HepG2 (cell line): ENCODE results near the gene MRPL20. TPM values are rescaled to one million over a fixed set of nuclear protein-coding genes. Genes with fewer than 3 reads are reported as not detected.

Experiments used
- ATAC-seq: fragments of 200-7000 bp; cut with Tn5 transposase; 3 replicates; pipeline ENCODE4 v1.9.1; 2020; ENCODE audit warnings: mild to moderate bottlenecking, moderate library complexity
- BruUV-seq: library from RNA; stranded (reverse); fragments of 400-500 nt; replicated peaks from 2 replicates; lab custom pipeline; 2021; lab: Mats Ljungman, UMichigan
- CTCF ChIA-PET: fragments of 300-600 bp; formaldehyde crosslinking; extraction: SDS; loops from one replicate; lab custom pipeline; 2021; ENCODE audit warnings: low total read pairs, inconsistent platforms, low intra/inter-chr PET ratio; lab: Yijun Ruan, JAX
- POLR2A ChIA-PET: fragments of 350-600 bp; sonication (Branson Sonifier 250); formaldehyde crosslinking; loops from one replicate; lab custom pipeline; 2020; ENCODE audit warnings: antibody characterized with exemption, inconsistent platforms; lab: Yijun Ruan, JAX
- DNase-seq: peaks from one replicate; pipeline ENCODE4 v3.0.0-alpha.2; 2015; ENCODE audit warnings: low spot score
- FAIRE-seq: peaks from 3 replicates; lab custom pipeline; 2011; peaks lifted over from hg19 to GRCh38; lab: Jason Lieb, UNC
- H2AFZ ChIP-seq: one replicate; pipeline ENCODE4 v1.6.1; 2011; ENCODE audit warnings: low read length, inconsistent platforms
- H3K27ac ChIP-seq: fragments of 300-600 bp; 3 replicates; pipeline ENCODE4 v1.8.0; 2011; ENCODE audit warnings: mixed run types, mild to moderate bottlenecking, mixed read lengths, low read length, inconsistent platforms; ENCODE audit not compliant: insufficient read depth; ENCODE audit errors: extremely low read length
- H3K27me3 ChIP-seq, 2 experiments: fragments of 200-600 bp in 1 of 2; 2 replicates in 1 of 2; 3 replicates in 1 of 2; pipeline versions ENCODE4 v1.6.0 to v1.8.0; 2011; ENCODE audit warnings: low read length in 2 of 2, mild to moderate bottlenecking in 2 of 2, moderate library complexity in 2 of 2, inconsistent platforms in 1 of 2; ENCODE audit not compliant: insufficient read depth in 2 of 2, control insufficient read depth in 1 of 2
- H3K36me3 ChIP-seq, 2 experiments: fragments of 200-600 bp in 1 of 2; replicated peaks in 1 of 2; 2 replicates in 1 of 2; 3 replicates in 1 of 2; pipeline versions ENCODE4 v1.5.1 to v1.8.0; 2011; ENCODE audit warnings: low read length in 2 of 2, inconsistent platforms in 1 of 2; ENCODE audit not compliant: insufficient read depth in 2 of 2, control insufficient read depth in 1 of 2
- H3K4me1 ChIP-seq: 2 replicates; pipeline ENCODE4 v1.5.1; 2012; ENCODE audit warnings: low read length, inconsistent platforms; ENCODE audit not compliant: insufficient read depth
- H3K4me2 ChIP-seq: 2 replicates; pipeline ENCODE4 v1.6.0; 2011; ENCODE audit warnings: low read depth, low read length, inconsistent platforms
- H3K4me3 ChIP-seq, 3 experiments: fragments of 200-600 bp in 1 of 3; sonication (generic), shearing (Covaris generic) in 1 of 3; replicated peaks in 1 of 3; 2 replicates each; pipeline ENCODE4 v1.5.1; 2011 to 2016; ENCODE audit warnings: low read length in 3 of 3, inconsistent platforms in 2 of 3, low read depth in 2 of 3, mild to moderate bottlenecking in 2 of 3, control low read depth in 1 of 3, mixed read lengths in 1 of 3; ENCODE audit not compliant: insufficient read depth in 1 of 3
- H3K79me2 ChIP-seq: one replicate; pipeline ENCODE4 v1.6.1; 2011; ENCODE audit warnings: low read length, inconsistent platforms; ENCODE audit not compliant: insufficient read depth
- H3K9ac ChIP-seq: 2 replicates; pipeline ENCODE4 v1.6.0; 2011; ENCODE audit warnings: mild to moderate bottlenecking, low read depth, low read length, inconsistent platforms; ENCODE audit not compliant: insufficient read depth
- H3K9me3 ChIP-seq: 2 replicates; pipeline ENCODE4 v1.5.1; 2012; ENCODE audit warnings: mild to moderate bottlenecking, low read length
- H4K20me1 ChIP-seq: 2 replicates; pipeline ENCODE4 v1.6.0; 2011; ENCODE audit warnings: inconsistent platforms, mild to moderate bottlenecking, low read length, moderate library complexity; ENCODE audit not compliant: insufficient read depth
- CEBPG ChIP-seq: IDR thresholded peaks from 2 replicates; pipeline ENCODE4 v1.6.1; 2016
- GZF1 ChIP-seq: sonication (generic); formaldehyde crosslinking; IDR thresholded peaks from 2 replicates; pipeline ENCODE4 v1.5.1; 2020; ENCODE audit warnings: mild to moderate bottlenecking, missing genetic modification reagents
- HDAC1 ChIP-seq: sonication (generic); formaldehyde crosslinking; IDR thresholded peaks from 2 replicates; pipeline ENCODE4 v1.5.1; 2020; ENCODE audit warnings: mild to moderate bottlenecking, missing genetic modification reagents
- HNRNPL ChIP-seq: fragments of 200-400 bp; formaldehyde crosslinking; IDR thresholded peaks from 2 replicates; pipeline ENCODE4 v1.6.1; 2017; ENCODE audit warnings: mild to moderate bottlenecking, low read depth, low read length
- HOXA5 ChIP-seq: sonication (generic); formaldehyde crosslinking; IDR thresholded peaks from 2 replicates; pipeline ENCODE4 v1.4.0; 2020; ENCODE audit warnings: missing genetic modification reagents
- KAT2B ChIP-seq: fragments of 150-350 bp; IDR thresholded peaks from 2 replicates; pipeline ENCODE4 v1.6.1; 2014; ENCODE audit warnings: low read depth, low read length, borderline replicate concordance
- KDM2A ChIP-seq: sonication (generic); formaldehyde crosslinking; IDR thresholded peaks from 2 replicates; pipeline ENCODE4 v1.4.0; 2020; ENCODE audit warnings: low read depth, missing genetic modification reagents, borderline replicate concordance
- KDM6A ChIP-seq: IDR thresholded peaks from 2 replicates; pipeline ENCODE4 v1.6.1; 2016; ENCODE audit warnings: low read depth
- MED1 ChIP-seq: sonication (generic); formaldehyde crosslinking; IDR thresholded peaks from 2 replicates; pipeline ENCODE4 v1.4.0; 2020; ENCODE audit warnings: missing genetic modification reagents
- MTA3 ChIP-seq: sonication (generic); formaldehyde crosslinking; IDR thresholded peaks from 2 replicates; pipeline ENCODE4 v1.4.0; 2020; ENCODE audit warnings: missing genetic modification reagents
- MTF2 ChIP-seq: sonication (generic); formaldehyde crosslinking; IDR thresholded peaks from 2 replicates; pipeline ENCODE4 v1.5.0; 2020; ENCODE audit warnings: missing genetic modification reagents, borderline replicate concordance
- MXI1 ChIP-seq: IDR thresholded peaks from 3 replicates; pipeline ENCODE4 v1.6.1; 2012; ENCODE audit warnings: low read depth, low read length, inconsistent platforms, borderline replicate concordance
- NFKB2 ChIP-seq: sonication (generic); formaldehyde crosslinking; IDR thresholded peaks from 2 replicates; pipeline ENCODE4 v1.4.0; 2020; ENCODE audit warnings: missing genetic modification reagents, borderline replicate concordance
- PCBP1 ChIP-seq: fragments of 200-400 bp; formaldehyde crosslinking; IDR thresholded peaks from 2 replicates; pipeline ENCODE4 v1.6.1; 2017; ENCODE audit warnings: mild to moderate bottlenecking, low read depth, low read length, borderline replicate concordance
- SAP130 ChIP-seq: IDR thresholded peaks from 2 replicates; pipeline ENCODE4 v1.6.1; 2016; ENCODE audit warnings: low read depth
- SMARCE1 ChIP-seq: fragments of 450-650 bp; IDR thresholded peaks from 2 replicates; pipeline ENCODE4 v1.6.1; 2017; ENCODE audit warnings: borderline replicate concordance
- SRSF9 ChIP-seq: fragments of 200-400 bp; formaldehyde crosslinking; IDR thresholded peaks from 2 replicates; pipeline ENCODE4 v1.6.1; 2018; ENCODE audit warnings: borderline replicate concordance, mild to moderate bottlenecking, low read depth, low read length; ENCODE audit not compliant: insufficient read depth, poor library complexity, severe bottlenecking
- WIZ ChIP-seq: sonication (generic); formaldehyde crosslinking; IDR thresholded peaks from 2 replicates; pipeline ENCODE4 v1.5.1; 2020; ENCODE audit warnings: mild to moderate bottlenecking, missing genetic modification reagents
- ZBTB1 ChIP-seq: sonication (generic); formaldehyde crosslinking; IDR thresholded peaks from 2 replicates; pipeline ENCODE4 v1.4.0; 2020; ENCODE audit warnings: missing genetic modification reagents, borderline replicate concordance
- ZBTB46 ChIP-seq: sonication (generic); formaldehyde crosslinking; IDR thresholded peaks from 2 replicates; pipeline ENCODE4 v1.4.0; 2020; ENCODE audit warnings: mild to moderate bottlenecking, missing genetic modification reagents, borderline replicate concordance
- ZBTB8A ChIP-seq: sonication (generic); formaldehyde crosslinking; IDR thresholded peaks from 2 replicates; pipeline ENCODE4 v1.4.0; 2020; ENCODE audit warnings: mild to moderate bottlenecking, low read depth, missing genetic modification reagents, borderline replicate concordance
- ZFP1 ChIP-seq: IDR thresholded peaks from 2 replicates; pipeline ENCODE4 v1.6.1; 2016
- ZFX ChIP-seq: sonication (generic); formaldehyde crosslinking; IDR thresholded peaks from 2 replicates; pipeline ENCODE4 v1.4.0; 2020; ENCODE audit warnings: mild to moderate bottlenecking, low read depth, missing genetic modification reagents, moderate library complexity
- ZNF607 ChIP-seq: sonication (generic); formaldehyde crosslinking; IDR thresholded peaks from 2 replicates; pipeline ENCODE4 v1.5.1; 2020; ENCODE audit warnings: missing genetic modification reagents, mild to moderate bottlenecking, borderline replicate concordance
- ZNF616 ChIP-seq: sonication (generic); formaldehyde crosslinking; IDR thresholded peaks from 2 replicates; pipeline ENCODE4 v1.5.0; 2020; ENCODE audit warnings: low read depth, mild to moderate bottlenecking, missing genetic modification reagents
- ZNF724P ChIP-seq: sonication (generic); formaldehyde crosslinking; IDR thresholded peaks from 2 replicates; pipeline ENCODE4 v1.8.0; 2022; ENCODE audit warnings: missing genetic modification reagents, borderline replicate concordance
- WGBS: methylation state at CpG from one replicate; pipeline ENCODE4 v1.1.6; 2017; ENCODE audit warnings: low lambda C conversion rate; 5-methylcytosine and 5-hydroxymethylcytosine counted together
- in situ Hi-C: cut with HindIII; loops from 2 replicates; pipeline ENCODE4 v1.10.0; 2017; ENCODE audit warnings: low pct_unique_long_range_greater_than_20kb; ENCODE audit not compliant: extremely low pct_ligation_motif_present
- intact Hi-C: fragments of 100-400 bp; cut with micrococcal nuclease; formaldehyde crosslinking; loops from one replicate; pipeline ENCODE4 v1.10.0; 2022; ENCODE audit not compliant: unreplicated experiment
- polyA plus RNA-seq, 8 experiments: library from polyadenylated mRNA; depleted of rRNA in 3 of 8; stranded (reverse) in 7 of 8; unstranded in 1 of 8; fragments of >200 nt; fragmentation: Illumina TruSeq in 4 of 8; extraction: Trizol in 4 of 8; gene quantifications; 2 replicates each; pipeline versions ENCODE4 v1.2.1 to v1.2.3, GENCODE V29; 2011 to 2016; ENCODE audit warnings: low read depth in 4 of 8, missing spikeins in 1 of 8, mixed read lengths in 1 of 8; ENCODE audit not compliant: insufficient read depth in 1 of 8
- total RNA-seq, 5 experiments: library from RNA; depleted of rRNA; stranded (reverse); fragments of >200 nt; fragmentation: Illumina TruSeq; extraction: Trizol; gene quantifications; 2 replicates each; pipeline ENCODE4 v1.2.3, GENCODE V29; 2016; ENCODE audit warnings: low read depth in 1 of 5

MRPL20 gene
- total and polyA plus RNA-seq, 2 of the 13 experiments (the other 11 are each of a cell fraction or from before 2014, with no cell fraction given): 59.2 to 127 TPM

GRCh38 chr1:1435911-1436629 is 29.0 kb upstream of the MRPL20 start:
- Histone ChIP-seq H3K4me1 (peaks cover 58% of the 10 kb centered on the region), H3K4me3 (peak overlapping the region; percentile 72 to 88 (median 84)), H3K9ac (peak overlapping the region; percentile 74), H3K36me3 (peaks cover 0 to 2% of the 10 kb centered on the region in 2 experiments; a peak in 1 of 5 replicates), H3K9me3 (no peaks in the 10 kb centered on the region), H2AFZ (no peak overlapping the region), H4K20me1 (no peaks in the 10 kb centered on the region), H3K27ac (peak overlapping the region; percentile 20), H3K79me2 (peaks cover 31% of the 10 kb centered on the region), H3K27me3 (no peaks in the 10 kb centered on the region), H3K4me2 (peak overlapping the region; percentile 94)
- in situ Hi-C loops: loop anchor here (5.0 kb wide), 1 partner anchor 34 kb away; no protein-coding TSS in a partner anchor
- BruUV-seq: no TSS peak
- intact Hi-C loops: no loop called here
- ATAC-seq (no peak), FAIRE-seq (no peak), DNase-seq (no peak)
- POLR2A ChIA-PET: interaction anchor here (3.5 to 11.0 kb wide), 3 partner anchors 10 to 32 kb away, joined by 20 to 355 read pairs (median 35); partner anchors contain the start of genes ANKRD65, CCNL2 and MRPL20
- CTCF ChIA-PET: no interaction called here
- 0% methylated on average over 4 of the region's 40 CpGs for WGBS
- no peak for TF ChIP-seq MTA3 (CRISPR knock-in tag)
- no peak for TF ChIP-seq PCBP1
- TF ChIP-seq ZFP1 (CRISPR knock-in tag): no peak
- peak; percentile 30; the same call in 1 of the 2 replicates for TF ChIP-seq KDM2A
- no peak for TF ChIP-seq HOXA5 (CRISPR knock-in tag)
- TF ChIP-seq SAP130: peak; percentile 33; the same call in 1 of the 2 replicates
- no peak for TF ChIP-seq KAT2B
- no peak for TF ChIP-seq ZBTB46 (CRISPR knock-in tag)
- TF ChIP-seq SMARCE1: no peak
- TF ChIP-seq HNRNPL: peak; percentile 70
- TF ChIP-seq MED1: no peak
- no peak for TF ChIP-seq CEBPG (CRISPR knock-in tag)
- TF ChIP-seq ZNF724P (CRISPR knock-in tag): no peak
- TF ChIP-seq KDM6A (CRISPR knock-in tag): no peak
- peak; percentile 28; the same call in 1 of the 2 replicates for TF ChIP-seq HDAC1 (CRISPR knock-in tag)
- TF ChIP-seq NFKB2 (CRISPR knock-in tag): no peak
- TF ChIP-seq WIZ: no peak
- no peak for TF ChIP-seq ZNF616 (CRISPR knock-in tag)
- 0 out of 3 replicates have a peak, but pooled peaks have one; percentile 8 for TF ChIP-seq MXI1
- TF ChIP-seq MTF2 (CRISPR knock-in tag): no peak
- TF ChIP-seq ZNF607 (CRISPR knock-in tag): no peak
- TF ChIP-seq ZBTB1 (CRISPR knock-in tag): no peak
- TF ChIP-seq ZBTB8A (CRISPR knock-in tag): no peak
- TF ChIP-seq GZF1 (CRISPR knock-in tag): 0 out of 2 replicates have a peak, but pooled peaks have one; percentile 62
- no peak for TF ChIP-seq SRSF9
- TF ChIP-seq ZFX: peak; percentile 62
